Activated CD4-positive, alpha-beta T cell treated with anti-CD3 and anti-CD28 coated beads, Interleukin-2, amount 50 U/mL, for 4 hours (primary cell): ENCODE results near the gene SYMPK.
"Not testable (repeated sequence)": the region's sequence is repeated elsewhere in the genome, so short reads cannot be mapped to it uniquely, and the experiment has no call there.

ENCODE experiments used
- DNase-seq, 2 experiments: peaks; one replicate each; pipeline ENCODE4 v3.0.0-alpha.2; 2020

Gene SYMPK

GRCh38 chr19:45862564-45863334 lies at the start of gene SYMPK:
Gene SYMPK (minus strand): TSS chr19:45863147. CDS start chr19:45854495, 8,652 bp downstream.
- DNase-seq = peak; percentile 98

GRCh38 chr19:45911291-45911690 lies 48.3 kb upstream of the SYMPK start:
- no peak for DNase-seq

GRCh38 chr19:45908956-45909355 lies 46.0 kb upstream of the SYMPK start:
- DNase-seq = no peak

- no peak for DNase-seq
Measured at GRCh38 chr19:45906221-45906620, 43.3 kb upstream of the SYMPK start.

GRCh38 chr19:45905011-45905410 lies 42.1 kb upstream of the SYMPK start:
- DNase-seq = no peak

GRCh38 chr19:45902651-45903625 lies 40.0 kb upstream of the SYMPK start:
- DNase-seq = peak; percentile 98 to 99

GRCh38 chr19:45901912-45902650 lies 39.1 kb upstream of the SYMPK start, which contains the start of gene MYPOP:
Gene MYPOP (minus strand): TSS chr19:45902613. CDS start chr19:45901773, 840 bp downstream.
- DNase-seq = no peak

- DNase-seq = no peak
Measured at GRCh38 chr19:45901432-45901911, 38.5 kb upstream of the SYMPK start.

GRCh38 chr19:45900738-45901431 lies 37.9 kb upstream of the SYMPK start:
- no peak for DNase-seq

GRCh38 chr19:45899919-45900589 lies 37.1 kb upstream of the SYMPK start:
- DNase-seq = no peak

GRCh38 chr19:45899253-45899652 lies 36.3 kb upstream of the SYMPK start:
- DNase-seq = no peak

GRCh38 chr19:45897261-45897812 lies 34.4 kb upstream of the SYMPK start:
- DNase-seq = no peak

GRCh38 chr19:45895983-45896599 lies 33.1 kb upstream of the SYMPK start:
- not testable (repeated sequence) for DNase-seq

GRCh38 chr19:45895519-45895972 lies 32.6 kb upstream of the SYMPK start:
- DNase-seq = no peak

- DNase-seq = no peak
Measured at GRCh38 chr19:45890877-45891276, 27.9 kb upstream of the SYMPK start.

- no peak for DNase-seq
Measured at GRCh38 chr19:45889210-45889885, 26.4 kb upstream of the SYMPK start.

- no peak for DNase-seq
Measured at GRCh38 chr19:45887200-45887710, 24.3 kb upstream of the SYMPK start.

- DNase-seq = peak; percentile 84 to 86
Measured at GRCh38 chr19:45886427-45887199, 23.7 kb upstream of the SYMPK start.
